ENCODE data around the gene LIPH. TPM values are rescaled to one million over a fixed set of nuclear protein-coding genes. Genes with fewer than 3 reads are reported as not detected.

The LIPH gene
- total and polyA plus RNA-seq, 2 of the 8 experiments (the other 6 are each of a cell fraction or from before 2014, with no cell fraction given): 0.08 TPM; not detected in 1

DNA sequence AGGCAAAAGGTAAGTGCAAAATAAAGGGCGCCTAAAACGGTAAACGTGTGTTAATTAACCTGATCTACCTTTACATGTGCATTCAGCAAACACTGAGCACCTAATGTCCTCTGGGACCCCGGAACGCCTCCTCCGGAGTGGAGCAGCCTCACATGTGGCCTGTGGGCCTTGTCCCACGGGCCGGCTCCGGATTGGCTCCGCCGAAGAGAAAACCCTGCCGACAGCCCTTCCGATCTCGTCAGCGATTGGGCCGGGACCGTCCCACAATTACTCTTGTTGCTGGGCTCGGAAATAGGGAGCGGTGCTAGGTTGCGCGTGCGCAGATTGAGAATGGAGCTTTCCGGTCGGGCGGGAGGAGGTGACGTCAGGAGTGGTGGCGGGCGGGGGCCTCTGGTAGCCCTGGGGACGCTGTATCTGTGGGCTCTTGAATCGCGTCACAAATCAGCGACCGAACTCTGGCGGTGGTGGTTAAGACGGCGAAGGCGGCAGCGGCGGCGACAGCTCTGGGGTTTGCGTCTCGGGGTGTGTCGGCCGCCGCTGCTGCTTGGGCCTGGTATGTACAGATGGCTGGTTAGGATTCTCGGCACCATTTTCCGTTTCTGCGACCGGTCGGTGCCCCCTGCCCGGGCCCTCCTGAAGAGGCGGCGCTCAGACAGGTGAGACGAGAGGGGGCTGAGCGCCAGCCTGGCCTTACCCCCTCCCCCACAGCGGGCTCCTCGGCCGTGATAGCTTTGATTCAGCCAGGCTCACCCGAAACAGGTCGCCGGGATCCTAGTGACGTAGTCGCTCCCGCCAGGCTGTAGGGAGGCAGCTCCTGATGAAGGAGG lies 33.7 kb upstream of the LIPH start, which contains the start of gene SENP2:
SENP2 (plus strand) TSS at position 437 of the 827 bp plus-strand sequence; CDS start at position 556, 119 bp downstream.
- DNase-seq (ENCODE audit: low read depth in 1 of 2, low spot score in 2 of 2) (peak; percentile 97 to 99), FAIRE-seq (peak; percentile 73)
- peak within 1 kb of the TSS; percentile 46 for H2BK5ac ChIP-seq (ENCODE audit: low read depth, low read length)
- H4K20me1 ChIP-seq (replicated peaks in 1 of 2; ENCODE audit: control insufficient read depth in 1 of 2, insufficient read depth in 2 of 2, low read length in 2 of 2): peaks cover 11% of the 10 kb centered on the region in 2 experiments
- H3K23me2 ChIP-seq (ENCODE audit: low read depth, low read length): peaks cover 12% of the 10 kb centered on the region
- no peaks in the 10 kb centered on the region for H3K27me3 ChIP-seq (replicated peaks in 1 of 4; ENCODE audit: control insufficient read depth in 3 of 4, extremely low read depth in 1 of 4, insufficient read depth in 3 of 4, low read length in 3 of 4)
- H3K14ac ChIP-seq (ENCODE audit: insufficient read length): no peak within 1 kb of the TSS
- peak within 1 kb of the TSS; percentile 46; the same call in 1 of the 2 replicates for H2BK15ac ChIP-seq (ENCODE audit: low read length)
- peak within 1 kb of the TSS; percentile 75 to 90 (median 84) for H3K4me3 ChIP-seq (ENCODE audit: extremely low read depth in 1 of 4, insufficient read depth in 2 of 4, low read depth in 3 of 4, low read length in 4 of 4)
- 2% methylated on average over 64 of the region's 64 CpGs; no CpG with 5 or more reads in 1 of the 2 experiments for WGBS, 2 experiments (ENCODE audit: extremely low coverage in 1 of 2, insufficient coverage in 1 of 2, insufficient read length in 1 of 2, insufficient replicate concordance in 2 of 2, low coverage in 1 of 2, low lambda C conversion rate in 2 of 2, missing lambda C conversion rate in 1 of 2)
- H3K23ac ChIP-seq (ENCODE audit: insufficient read length): no peak within 1 kb of the TSS
- ChIA-PET POLR2A (ENCODE audit: partially characterized antibody) (interaction anchor here (0.8 to 2.1 kb wide), 10 partner anchors 11 to 351 kb away, joined by 3 to 11 read pairs (median 4); partner anchors contain the start of genes TMEM41A and TRA2B), CTCF (ENCODE audit: partially characterized antibody) (interaction anchor here (0.6 to 1.6 kb wide), 6 partner anchors 9 to 195 kb away, joined by 3 to 6 read pairs (median 3); no protein-coding TSS in a partner anchor)
- H4K5ac ChIP-seq (ENCODE audit: insufficient read length, low read depth, low read length): no peak within 1 kb of the TSS
- peaks cover 12% of the 10 kb centered on the region for H3K79me1 ChIP-seq (ENCODE audit: low read depth, low read length)
- H3K36me3 ChIP-seq (ENCODE audit: control insufficient read depth in 2 of 4, insufficient read depth in 4 of 4, low read length in 3 of 4): peaks cover 0 to 6% (median 0%) of the 10 kb centered on the region in 4 experiments; a peak in 2 of 8 replicates
- no peak within 1 kb of the TSS for H2BK20ac ChIP-seq (ENCODE audit: low read length)
- no peak within 1 kb of the TSS for H3K56ac ChIP-seq (replicated peaks; ENCODE audit: insufficient read length, low read depth, low read length)
- no peak within 1 kb of the TSS for H3K18ac ChIP-seq (ENCODE audit: extremely low read depth, low read length)
- no peak within 1 kb of the TSS for H4K91ac ChIP-seq (replicated peaks; ENCODE audit: insufficient read length, low read length)
- H3K79me2 ChIP-seq (ENCODE audit: control insufficient read depth in 1 of 2, insufficient read depth in 2 of 2, low read length in 2 of 2): peaks cover 25 to 79% of the 10 kb centered on the region in 2 experiments
- H4K8ac ChIP-seq (ENCODE audit: extremely low read depth, insufficient read depth, low read length): peak within 1 kb of the TSS; percentile 54
- peak within 1 kb of the TSS; percentile 82 for H3K27ac ChIP-seq (ENCODE audit: low read depth, low read length)
- H3K4ac ChIP-seq (replicated peaks; ENCODE audit: insufficient read length, low read depth, low read length): no peak within 1 kb of the TSS
- no peaks in the 10 kb centered on the region for H3K9me3 ChIP-seq (ENCODE audit: insufficient read depth in 2 of 2, low read depth in 1 of 2, low read length in 1 of 2)
- H2AFZ ChIP-seq (ENCODE audit: low read length): no peak within 1 kb of the TSS
- peak within 1 kb of the TSS; percentile 84 to 86 (median 84) for H3K9ac ChIP-seq (replicated peaks in 1 of 4; ENCODE audit: extremely low read depth in 1 of 4, low read depth in 3 of 4, low read length in 3 of 4)
- no peak within 1 kb of the TSS for H2BK120ac ChIP-seq (replicated peaks; ENCODE audit: low read depth, low read length)
- H2BK12ac ChIP-seq (ENCODE audit: low read depth, low read length): peak within 1 kb of the TSS; percentile 39; the same call in 1 of the 2 replicates
- peaks cover 0 to 22% (median 9%) of the 10 kb centered on the region in 4 experiments; a peak in 6 of 7 replicates for H3K4me1 ChIP-seq (replicated peaks in 1 of 4; ENCODE audit: control insufficient read depth in 3 of 4, insufficient read depth in 4 of 4, low read length in 3 of 4)
- H3K4me2 ChIP-seq (ENCODE audit: insufficient read depth in 1 of 2, low read depth in 2 of 2, low read length in 2 of 2): peak within 1 kb of the TSS; percentile 90 to 97
- no peak within 1 kb of the TSS; the same call in 1 of the 2 replicates for H2AK5ac ChIP-seq (ENCODE audit: low read depth, low read length)
- TF ChIP-seq PHF8 (conservative IDR thresholded peaks at IDR 0.05; ENCODE audit: low read depth, low read length) (peak; percentile 71), SRF (IDR thresholded peaks at IDR 0.05; ENCODE audit: low read depth, low read length) (peak; percentile 57), RBBP5 (IDR thresholded peaks at IDR 0.05; ENCODE audit: borderline replicate concordance, low read depth, low read length) (peak; percentile 93; the same call in 1 of the 2 replicates), CHD2 (IDR thresholded peaks at IDR 0.05; ENCODE audit: low read length) (no peak), EP300 (IDR thresholded peaks at IDR 0.05; ENCODE audit: borderline replicate concordance in 1 of 2, low read depth in 2 of 2, low read length in 2 of 2) (no peak), ZNF274 (IDR thresholded peaks at IDR 0.05; ENCODE audit: borderline replicate concordance, extremely low read depth, low read length) (no peak), SP4 (IDR thresholded peaks at IDR 0.05; ENCODE audit: low read length) (no peak), HDAC6 (IDR thresholded peaks at IDR 0.05; ENCODE audit: low read depth, low read length) (no peak), SP2 (IDR thresholded peaks at IDR 0.05; ENCODE audit: low read length) (no peak), TEAD4 (IDR thresholded peaks at IDR 0.05; ENCODE audit: low read depth, low read length) (no peak), CREB1 (IDR thresholded peaks at IDR 0.05) (peak; percentile 97), MAX (IDR thresholded peaks at IDR 0.05) (peak; percentile 53; the same call in 1 of the 2 replicates)

All from H1 (cell line).